NCI-H1417 (cell line): ENCODE data around the gene NFATC1.

Experiments
- DNase-seq, 3 experiments: peaks; one replicate each; lab custom pipeline; 2025; lab: John Stamatoyannopoulos, UW

The NFATC1 gene

DNA sequence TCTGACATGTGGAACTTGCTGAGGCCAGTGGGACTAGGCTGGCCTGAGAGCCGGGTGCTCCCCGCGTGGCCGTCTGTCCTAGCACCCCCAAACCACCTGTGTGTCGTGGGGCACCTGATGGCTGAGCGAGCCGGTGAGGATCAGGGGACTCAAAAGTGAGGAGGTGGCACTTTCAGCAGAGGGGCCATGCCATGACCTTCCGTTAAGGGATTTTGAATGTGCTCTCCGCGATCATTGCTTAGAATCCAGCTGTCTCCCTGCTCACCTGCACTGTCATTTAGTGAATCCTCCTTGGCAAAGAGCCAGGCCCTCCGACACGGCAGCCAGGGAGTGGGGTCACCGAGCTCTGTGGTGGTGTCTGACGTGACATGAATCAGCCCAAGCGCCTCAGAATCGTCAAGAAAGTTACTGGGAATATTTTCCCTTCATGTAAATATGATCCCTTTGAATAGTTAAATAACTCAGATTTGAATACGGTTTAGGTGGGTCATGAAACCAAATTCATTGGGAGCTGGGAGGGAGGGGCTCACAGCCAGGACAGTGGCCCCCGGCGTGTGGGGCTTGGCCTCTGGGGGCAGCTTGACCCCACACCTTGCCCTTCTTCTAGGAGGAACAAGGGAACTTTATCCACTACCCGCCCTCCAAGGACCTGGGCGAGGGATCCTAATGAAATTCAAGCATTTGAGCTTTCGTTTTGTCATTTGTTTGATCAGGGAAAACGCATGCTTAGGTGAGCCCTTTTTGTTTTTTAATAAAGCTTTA, 9.5 kb downstream of the NFATC1 start:
- DNase-seq = peak in 1 of 3 experiments; percentile 56

DNA sequence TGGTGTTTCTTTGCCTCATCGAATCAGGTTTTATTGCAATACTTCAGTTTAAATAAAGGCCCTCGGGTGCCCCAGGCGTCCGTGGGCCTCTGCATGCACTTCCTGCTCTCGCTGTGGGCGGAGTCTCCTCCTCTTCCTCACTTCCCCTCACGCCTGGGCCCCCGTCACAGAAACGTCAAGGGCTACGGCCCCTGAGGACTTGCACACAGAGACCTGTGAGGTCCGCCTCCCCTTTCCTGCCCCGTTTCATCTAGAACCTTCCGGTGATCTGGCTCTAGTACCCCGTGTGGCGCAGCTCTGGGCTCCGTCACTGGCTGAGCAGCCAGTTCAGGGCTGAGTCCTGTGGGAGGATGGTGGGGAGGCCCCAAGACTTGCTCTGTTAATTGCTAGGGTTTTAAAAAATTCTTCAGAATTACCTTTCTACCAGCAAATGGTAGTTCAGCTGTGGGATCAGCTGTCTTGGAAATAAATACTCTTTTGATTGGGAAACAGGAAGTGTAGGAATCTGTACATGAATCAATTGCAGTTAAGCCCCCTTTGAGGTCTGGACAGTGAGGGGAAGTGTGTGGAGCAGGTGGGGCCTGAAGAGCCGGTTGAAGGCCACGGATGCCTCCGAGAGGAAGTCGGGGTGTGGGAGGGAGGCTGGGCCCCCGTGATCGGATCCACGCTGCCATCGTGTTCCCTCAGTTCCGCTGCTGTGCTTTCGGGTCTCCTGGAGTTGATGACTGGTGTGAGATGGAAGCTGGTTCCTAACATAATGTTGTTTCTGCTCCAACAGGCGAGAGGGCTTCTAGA, 10.2 kb downstream of the NFATC1 start:
- no peak for DNase-seq

DNA sequence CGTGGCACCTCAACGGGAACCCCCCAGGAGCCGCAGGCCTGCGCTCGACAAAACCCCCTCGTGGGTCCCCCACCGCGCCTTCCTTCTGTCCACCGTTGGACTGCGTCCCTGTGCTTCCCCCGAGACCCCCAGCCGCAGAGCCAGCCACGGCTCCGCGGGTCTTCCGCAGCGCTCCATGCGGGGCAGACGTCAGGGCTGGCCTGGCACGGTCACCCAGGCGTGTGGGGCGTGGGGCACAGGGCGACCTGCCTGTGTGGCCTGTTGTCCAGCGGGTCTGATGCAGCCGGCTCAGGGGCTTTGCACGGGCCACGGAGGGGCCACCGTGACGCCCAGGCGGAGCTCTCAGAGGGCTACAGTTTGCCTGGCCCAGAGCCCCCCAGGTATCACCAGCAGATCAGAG, 11.0 kb downstream of the NFATC1 start:
- no peak for DNase-seq

DNA sequence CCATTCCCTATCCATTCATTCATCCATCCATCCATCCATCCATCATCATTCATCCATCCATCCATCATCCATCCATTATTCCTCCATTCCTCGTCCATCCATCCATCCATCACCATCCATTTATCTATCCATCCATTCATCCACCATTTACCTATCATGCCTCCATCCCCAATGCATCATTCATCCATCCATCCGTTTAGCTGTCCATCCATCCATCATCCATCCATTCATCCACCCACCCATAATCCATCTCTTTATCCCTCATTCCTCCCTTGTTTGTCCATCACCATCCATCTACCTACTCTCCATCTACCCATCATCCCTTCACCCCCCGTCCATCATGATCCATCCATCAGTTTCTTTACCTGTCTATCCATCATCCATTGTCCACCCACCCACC, 13.6 kb downstream of the NFATC1 start:
- no peak for DNase-seq

DNA sequence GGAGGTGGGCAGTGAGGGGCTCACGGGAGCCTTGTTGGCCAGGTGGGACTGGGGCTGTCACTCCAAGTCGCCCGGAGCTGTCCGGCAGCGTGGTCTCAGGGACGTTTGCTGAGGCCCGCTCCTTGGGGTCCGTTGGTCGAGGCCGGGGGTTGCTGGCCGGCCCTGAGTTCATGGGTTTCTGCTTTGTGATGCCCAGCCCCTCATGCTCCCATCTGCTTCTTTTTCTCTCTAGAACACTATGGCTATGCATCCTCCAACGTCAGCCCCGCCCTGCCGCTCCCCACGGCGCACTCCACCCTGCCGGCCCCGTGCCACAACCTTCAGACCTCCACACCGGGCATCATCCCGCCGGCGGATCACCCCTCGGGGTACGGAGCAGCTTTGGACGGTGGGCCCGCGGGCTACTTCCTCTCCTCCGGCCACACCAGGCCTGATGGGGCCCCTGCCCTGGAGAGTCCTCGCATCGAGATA, 14.5 kb downstream of the NFATC1 start:
- DNase-seq = no peak

DNA sequence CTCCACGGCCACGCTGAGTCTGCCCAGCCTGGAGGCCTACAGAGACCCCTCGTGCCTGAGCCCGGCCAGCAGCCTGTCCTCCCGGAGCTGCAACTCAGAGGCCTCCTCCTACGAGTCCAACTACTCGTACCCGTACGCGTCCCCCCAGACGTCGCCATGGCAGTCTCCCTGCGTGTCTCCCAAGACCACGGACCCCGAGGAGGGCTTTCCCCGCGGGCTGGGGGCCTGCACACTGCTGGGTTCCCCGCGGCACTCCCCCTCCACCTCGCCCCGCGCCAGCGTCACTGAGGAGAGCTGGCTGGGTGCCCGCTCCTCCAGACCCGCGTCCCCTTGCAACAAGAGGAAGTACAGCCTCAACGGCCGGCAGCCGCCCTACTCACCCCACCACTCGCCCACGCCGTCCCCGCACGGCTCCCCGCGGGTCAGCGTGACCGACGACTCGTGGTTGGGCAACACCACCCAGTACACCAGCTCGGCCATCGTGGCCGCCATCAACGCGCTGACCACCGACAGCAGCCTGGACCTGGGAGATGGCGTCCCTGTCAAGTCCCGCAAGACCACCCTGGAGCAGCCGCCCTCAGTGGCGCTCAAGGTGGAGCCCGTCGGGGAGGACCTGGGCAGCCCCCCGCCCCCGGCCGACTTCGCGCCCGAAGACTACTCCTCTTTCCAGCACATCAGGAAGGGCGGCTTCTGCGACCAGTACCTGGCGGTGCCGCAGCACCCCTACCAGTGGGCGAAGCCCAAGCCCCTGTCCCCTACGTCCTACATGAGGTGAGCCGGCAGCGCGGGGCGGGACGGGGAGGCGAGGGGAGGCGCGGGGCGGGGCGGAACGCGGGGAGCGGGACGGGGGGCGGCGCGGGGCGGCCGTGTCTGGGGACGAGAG, 15.2 kb downstream of the NFATC1 start:
- no peak for DNase-seq

DNA sequence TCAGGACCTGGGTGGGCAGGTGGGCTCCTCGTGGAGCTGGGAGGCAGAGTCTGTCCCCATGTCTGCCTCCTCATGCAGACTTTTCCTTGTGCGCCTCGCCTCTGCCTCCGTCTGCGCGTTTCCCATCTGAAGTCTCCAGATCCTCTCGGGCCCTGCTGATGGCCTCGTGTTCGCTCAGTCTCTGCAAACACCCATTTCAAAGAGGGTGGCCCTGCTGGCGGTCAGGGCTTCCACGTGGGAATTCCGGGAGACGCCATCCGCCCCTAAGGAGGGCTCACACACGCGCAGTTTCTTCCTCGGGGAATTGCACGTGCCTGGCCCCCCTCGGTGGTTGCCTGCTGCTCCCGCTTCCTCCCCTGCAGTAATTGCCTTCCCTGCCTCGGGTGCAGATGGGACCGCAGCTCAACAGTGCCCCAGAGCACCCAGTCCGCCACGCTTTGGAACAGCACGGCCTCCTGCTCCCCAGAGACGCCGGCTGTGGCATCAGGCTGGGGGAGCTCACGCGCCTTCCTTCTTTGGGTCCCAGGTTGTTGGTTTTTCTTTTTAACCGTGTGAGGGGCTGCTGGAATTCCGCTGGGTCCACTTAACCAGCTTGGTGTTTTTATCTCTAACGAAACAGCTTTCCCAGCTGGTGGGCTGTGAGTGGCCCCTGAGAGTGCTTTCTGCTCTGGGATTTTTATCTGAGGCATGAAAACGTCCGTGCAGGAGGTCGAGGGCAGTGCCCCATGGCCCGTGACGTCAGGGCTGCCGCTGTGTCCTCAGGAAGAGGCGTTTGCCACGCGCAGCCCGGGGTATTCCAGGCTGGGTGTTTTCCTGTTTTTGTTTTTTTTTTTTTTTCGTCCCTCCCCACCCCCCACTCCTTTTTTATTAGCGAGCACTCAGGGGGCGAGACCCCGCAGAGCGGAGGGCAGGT, 16.1 kb downstream of the NFATC1 start:
- DNase-seq = peak in 2 of 3 experiments; percentile 78 to 86

DNA sequence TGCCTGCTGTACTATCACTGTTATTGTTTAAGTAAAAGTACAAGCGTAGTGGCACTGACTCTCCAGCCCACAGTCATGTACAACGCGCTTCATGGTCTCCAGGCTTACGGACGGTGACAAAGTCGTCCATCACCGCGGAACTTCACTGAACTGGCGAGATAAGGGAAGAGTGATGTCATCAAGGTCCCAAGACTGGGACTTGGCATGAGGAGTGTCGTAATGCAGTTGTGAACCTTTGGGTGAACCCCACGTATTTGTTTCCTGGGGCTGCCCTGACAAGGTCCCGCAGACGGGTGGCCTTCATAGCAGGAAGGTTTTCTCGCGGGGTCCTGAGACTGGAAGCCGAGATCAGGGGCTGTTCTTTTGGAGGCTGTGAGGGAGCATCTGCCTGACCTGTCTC, 17.3 kb downstream of the NFATC1 start:
- no peak for DNase-seq

DNA sequence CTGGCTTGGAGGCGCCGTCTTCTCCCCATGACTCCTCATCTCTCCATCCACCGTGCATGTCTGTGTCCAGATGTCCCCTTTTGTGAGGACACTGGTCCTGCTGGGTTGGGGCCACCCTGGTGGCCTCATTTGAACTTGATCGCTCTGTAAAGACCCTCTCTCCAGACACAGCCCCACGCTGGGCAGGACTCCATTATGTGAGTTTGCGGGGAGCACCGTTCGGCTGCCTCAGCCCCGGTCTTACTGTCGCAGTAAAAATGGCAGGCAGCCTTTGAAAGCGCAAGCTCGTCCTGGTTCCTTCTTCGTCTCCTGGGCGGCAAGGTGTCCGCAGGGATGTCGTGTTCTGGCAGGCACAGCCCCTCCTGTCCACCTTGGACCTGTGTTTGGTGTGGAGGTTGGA, 17.7 kb downstream of the NFATC1 start:
- no peak for DNase-seq

DNA sequence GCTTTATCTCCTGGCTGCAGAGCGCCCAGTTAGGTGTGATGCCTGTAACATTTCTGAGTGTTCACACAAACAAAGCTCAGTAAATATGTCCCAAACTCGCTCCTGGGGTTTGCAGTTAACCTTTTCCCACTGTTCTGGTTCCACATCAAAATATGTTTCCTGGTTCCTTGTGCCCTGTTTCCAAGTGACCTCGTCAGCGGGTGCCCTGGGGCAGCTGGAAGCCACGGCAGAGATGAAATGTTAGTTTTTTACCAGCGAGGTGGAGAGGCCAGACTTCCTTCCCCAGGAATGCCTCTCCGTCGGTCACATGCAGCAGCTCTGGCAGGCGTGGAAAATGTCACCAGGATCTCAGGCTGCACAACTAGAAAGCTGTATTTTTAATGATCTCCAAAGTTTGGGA, 18.2 kb downstream of the NFATC1 start:
- no peak for DNase-seq

DNA sequence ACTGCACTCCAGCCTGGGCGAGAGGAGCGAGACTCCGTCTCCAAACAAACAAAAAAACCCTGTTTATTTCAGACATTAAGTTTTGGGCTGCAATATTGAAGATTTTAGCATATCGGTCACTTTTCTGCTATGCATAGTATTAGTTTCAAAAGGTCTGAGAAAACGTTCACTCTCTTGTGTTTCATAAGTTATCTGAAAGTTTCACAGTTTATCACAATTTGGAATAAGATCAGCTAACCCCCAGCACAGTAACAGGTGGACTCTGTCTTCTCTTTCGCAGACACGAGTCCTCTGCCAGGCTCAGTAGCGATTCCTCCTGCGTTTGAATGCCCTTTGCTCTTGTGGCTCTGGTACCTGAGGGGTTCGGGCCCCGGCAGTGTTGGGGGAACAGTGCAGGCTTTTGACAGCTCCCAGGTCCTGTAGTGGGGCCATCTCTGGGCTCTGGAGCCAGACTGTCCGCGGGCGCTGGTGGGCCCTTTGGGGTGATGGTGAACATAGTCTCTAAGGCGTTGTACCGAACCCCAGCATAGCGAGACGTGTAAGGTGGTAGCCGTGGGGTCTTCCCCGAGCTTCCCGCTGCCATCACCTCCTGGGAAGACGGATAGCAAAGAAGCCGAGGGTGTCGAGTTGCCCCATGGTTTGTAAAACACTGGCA, 20.4 kb downstream of the NFATC1 start:
- no peak for DNase-seq

DNA sequence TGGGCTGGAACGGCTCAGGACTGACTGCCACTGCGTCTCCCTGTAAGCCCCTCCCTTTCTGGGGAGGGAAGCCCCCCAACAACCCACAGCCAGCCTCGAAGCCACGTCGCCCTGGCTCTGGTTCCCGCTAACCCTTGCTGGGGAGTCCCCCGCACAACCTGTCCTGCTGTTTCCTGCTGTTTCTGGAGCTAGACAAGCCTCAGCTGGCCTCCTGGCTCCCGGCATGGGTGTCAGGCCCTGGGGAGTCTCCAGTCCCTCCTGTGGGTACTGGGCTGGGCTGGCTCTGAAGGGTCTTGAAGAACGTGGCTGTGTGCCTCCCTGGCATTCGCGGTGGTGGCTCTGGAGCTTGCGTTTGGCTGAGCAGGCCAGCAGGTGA, 20.9 kb downstream of the NFATC1 start:
- DNase-seq = no peak

DNA sequence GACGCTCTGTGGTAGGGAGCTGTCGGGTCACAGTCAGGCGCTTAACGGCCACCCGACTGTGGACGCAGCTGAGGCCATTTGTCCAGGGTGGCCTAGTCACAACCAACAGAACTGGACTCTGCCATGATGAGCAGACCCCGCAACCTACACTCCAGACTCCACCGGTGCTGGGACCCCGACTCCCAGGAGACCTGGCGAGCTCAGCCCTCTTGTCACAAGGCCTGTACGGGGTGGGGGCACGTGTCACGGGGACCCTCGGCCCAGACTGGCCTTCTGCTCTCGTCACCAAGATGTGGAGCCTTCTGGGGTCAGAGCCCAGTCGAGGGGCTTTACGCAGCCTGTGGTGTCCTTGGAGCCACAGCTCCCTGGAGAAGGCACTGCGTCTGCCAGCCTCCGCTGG, 22.5 kb downstream of the NFATC1 start:
- no peak for DNase-seq

DNA sequence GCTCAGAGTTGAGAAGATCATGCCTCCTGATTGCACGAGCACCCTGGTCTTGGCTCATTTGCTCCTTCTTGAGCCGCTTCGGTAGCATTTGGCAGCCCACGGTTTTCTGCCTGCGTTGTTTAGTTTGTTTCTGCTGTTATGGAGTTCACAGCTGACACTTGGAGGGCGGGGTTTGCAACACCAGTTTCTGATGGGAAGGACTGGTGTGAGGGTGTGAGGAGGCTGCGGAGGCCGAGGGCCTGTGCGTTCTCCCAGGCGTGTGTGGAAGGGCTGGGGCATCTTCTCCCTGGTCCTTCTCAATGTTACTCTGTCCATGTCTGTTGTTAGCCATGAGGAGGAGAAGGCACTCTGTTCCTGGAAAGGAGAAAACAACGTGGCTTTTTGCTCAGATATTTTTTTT, 22.9 kb downstream of the NFATC1 start:
- DNase-seq = no peak

DNA sequence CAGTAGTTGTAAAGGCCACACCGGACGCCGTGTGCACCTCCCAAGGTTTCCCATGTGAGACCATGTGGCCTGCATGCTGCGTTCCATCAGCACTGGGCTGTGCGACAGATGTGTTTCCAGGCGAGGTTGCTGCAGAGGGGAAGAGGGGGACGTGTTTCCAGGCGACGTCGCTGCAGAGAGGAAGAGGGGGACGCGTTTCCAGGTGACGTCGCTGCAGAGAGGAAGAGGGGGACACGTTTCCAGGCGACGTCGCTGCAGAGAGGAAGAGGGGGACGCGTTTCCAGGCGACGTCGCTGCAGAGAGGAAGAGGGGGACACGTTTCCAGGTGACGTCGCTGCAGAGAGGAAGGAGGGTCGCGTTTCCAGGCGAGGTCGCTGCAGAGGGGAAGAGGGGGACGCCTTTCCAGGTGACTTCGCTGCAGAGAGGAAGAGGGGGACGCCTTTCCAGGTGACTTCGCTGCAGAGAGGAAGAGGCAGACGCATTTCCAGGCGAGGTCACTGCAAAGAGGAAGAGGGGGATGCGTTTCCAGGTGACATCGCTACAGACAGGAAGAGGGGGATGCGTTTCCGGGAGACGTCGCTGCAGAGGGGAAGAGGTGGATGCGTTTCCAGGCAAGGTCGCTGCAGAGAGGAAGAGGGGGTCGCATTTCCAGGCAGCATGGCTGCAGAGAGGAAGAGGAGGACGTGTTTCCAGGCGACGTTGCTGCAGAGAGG, 24.5 kb downstream of the NFATC1 start:
- DNase-seq = no peak

DNA sequence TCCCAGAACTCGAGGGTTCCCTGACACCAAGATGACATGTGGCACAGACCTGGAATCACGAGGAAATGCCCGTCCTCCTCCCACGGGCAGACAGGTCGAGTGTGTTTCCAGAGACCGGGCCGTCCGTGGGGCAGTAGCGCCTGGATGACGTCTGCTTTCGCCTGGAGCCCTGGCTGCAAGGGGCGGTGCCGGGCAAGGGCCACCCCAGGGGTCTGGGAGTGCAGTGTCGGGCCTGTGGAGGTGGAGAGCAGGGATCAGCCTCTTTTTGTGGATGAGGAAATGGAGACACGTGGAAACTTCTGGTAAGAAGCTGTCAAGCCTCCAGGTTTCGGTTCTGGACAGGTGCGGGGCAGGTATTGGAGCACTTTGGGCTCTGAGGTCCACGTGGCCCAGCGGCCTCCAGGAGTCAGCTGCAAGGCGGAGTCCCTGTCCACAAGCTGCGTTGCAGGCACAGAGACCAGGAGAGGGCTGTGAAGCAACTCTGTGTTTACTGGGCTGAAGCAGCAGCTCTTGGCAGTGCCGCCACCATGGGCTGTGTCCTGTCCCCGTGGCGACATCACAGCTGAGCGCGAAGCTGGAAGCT, 25.6 kb downstream of the NFATC1 start:
- DNase-seq = no peak

DNA sequence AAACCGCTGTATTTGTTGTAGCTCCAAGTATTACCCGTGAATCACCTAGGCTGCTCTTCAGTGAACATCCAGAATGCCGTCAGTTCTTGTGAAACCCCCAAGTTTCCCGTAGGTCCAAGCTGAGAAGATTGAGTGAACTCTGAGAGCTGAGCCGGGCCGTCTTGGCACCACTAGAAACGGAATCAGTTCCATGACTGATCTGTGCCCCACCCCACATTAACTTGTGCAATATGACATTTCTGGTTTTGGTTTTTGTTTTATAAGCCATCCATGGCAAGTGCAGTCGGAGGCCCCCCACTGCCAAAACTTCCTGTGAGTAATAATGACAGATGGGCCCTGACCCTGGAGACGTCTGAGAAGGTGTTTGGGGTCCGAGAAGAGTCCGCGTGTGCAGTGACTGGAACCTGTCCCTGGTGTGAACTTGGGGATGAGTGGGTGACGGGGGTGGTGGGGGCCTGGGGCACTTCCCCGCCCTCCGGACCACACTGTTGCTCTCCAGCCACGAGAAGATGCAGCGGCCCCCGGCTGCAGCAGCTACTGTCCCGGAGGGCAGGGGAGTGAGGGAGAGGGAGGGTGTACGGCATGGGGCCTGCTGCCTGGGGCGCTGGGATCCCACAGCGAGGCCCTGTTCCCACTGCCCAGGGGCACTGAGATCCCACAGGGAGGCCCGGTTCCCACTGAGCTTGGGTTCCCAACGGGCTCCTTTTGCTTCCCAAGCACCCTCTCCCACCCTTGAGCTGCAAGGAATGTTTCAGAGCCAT, 26.5 kb downstream of the NFATC1 start:
- no peak for DNase-seq

DNA sequence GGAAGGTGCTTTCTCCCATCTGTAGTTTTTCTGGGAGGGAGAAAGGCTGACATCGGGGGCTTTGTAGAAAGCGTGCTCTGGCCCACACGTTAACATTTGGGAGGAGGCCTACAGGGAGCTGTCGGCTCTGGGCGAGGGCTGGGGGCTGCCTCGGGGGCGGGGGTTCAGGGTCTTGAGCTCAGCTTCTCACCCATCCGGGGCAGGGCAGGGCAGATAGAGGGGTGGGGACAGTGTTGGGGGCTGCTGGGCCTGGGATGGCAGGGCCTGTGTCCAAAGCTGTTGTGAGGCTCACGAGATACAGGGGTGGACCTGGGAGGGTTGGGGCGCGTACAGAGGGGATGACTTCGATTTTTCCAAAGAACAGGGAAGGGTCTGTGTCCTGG, 27.0 kb downstream of the NFATC1 start:
- no peak for DNase-seq
